Neural progenitor cell (in vitro differentiated cells): Measurements from ENCODE around the gene RNF212. TPM values are rescaled to one million over a fixed set of nuclear protein-coding genes. Genes with fewer than 3 reads are reported as not detected.
"Not testable (repeated sequence)": the region's sequence is repeated elsewhere in the genome, so short reads cannot be mapped to it uniquely, and the experiment has no call there.

Source experiments
- DNase-seq: peaks from one replicate; pipeline ENCODE4 v3.0.0-alpha.2; 2016; ENCODE audit warnings: low spot score
- H2AFZ ChIP-seq: fragments of 200-600 bp; sonication (generic); replicated peaks from 2 replicates; pipeline ENCODE4 v1.6.1; 2016; ENCODE audit warnings: antibody characterized with exemption
- H3F3A ChIP-seq: fragments of 200-600 bp; sonication (generic); 2 replicates; pipeline ENCODE4 v1.6.1; 2016; ENCODE audit warnings: antibody characterized with exemption, low read depth
- H3K27ac ChIP-seq: fragments of 200-600 bp; sonication (generic); 2 replicates; pipeline ENCODE4 v1.5.1; 2016; ENCODE audit warnings: mild to moderate bottlenecking
- H3K27me3 ChIP-seq: fragments of 200-600 bp; sonication (generic); 2 replicates; pipeline ENCODE4 v1.6.1; 2016; ENCODE audit warnings: mild to moderate bottlenecking, moderate library complexity
- H3K36me3 ChIP-seq: fragments of 200-600 bp; sonication (generic); 2 replicates; pipeline ENCODE4 v1.5.1; 2016
- H3K4me1 ChIP-seq: fragments of 200-600 bp; sonication (generic); 2 replicates; pipeline ENCODE4 v1.6.1; 2016; ENCODE audit warnings: mixed run types
- H3K4me2 ChIP-seq: fragments of 200-600 bp; sonication (generic); 2 replicates; pipeline ENCODE4 v1.6.1; 2016
- H3K4me3 ChIP-seq: fragments of 200-600 bp; sonication (generic); 2 replicates; pipeline ENCODE4 v1.5.1; 2016
- H3K79me2 ChIP-seq: fragments of 200-600 bp; sonication (generic); 2 replicates; pipeline ENCODE4 v1.6.1; 2016; ENCODE audit warnings: low read depth
- H3K9ac ChIP-seq: fragments of 200-600 bp; sonication (generic); 2 replicates; pipeline ENCODE4 v1.6.1; 2016
- H3K9me3 ChIP-seq: fragments of 200-600 bp; sonication (generic); 2 replicates; pipeline ENCODE4 v1.5.1; 2016; ENCODE audit warnings: low read depth
- H4K20me1 ChIP-seq: fragments of 200-600 bp; sonication (generic); 2 replicates; pipeline ENCODE4 v1.6.1; 2016; ENCODE audit warnings: low read depth
- H3K27ac Mint-ChIP-seq: 3 replicates; pipeline ENCODE4 v1.8.0; 2021; ENCODE audit warnings: mixed read lengths
- H3K27me3 Mint-ChIP-seq: 2 replicates; pipeline ENCODE4 v1.8.0; 2022; ENCODE audit warnings: low read depth, mild to moderate bottlenecking, inconsistent platforms, moderate library complexity, mixed read lengths; ENCODE audit not compliant: insufficient read depth
- H3K36me3 Mint-ChIP-seq: 3 replicates; pipeline ENCODE4 v1.8.0; 2021; ENCODE audit warnings: mixed read lengths
- H3K4me1 Mint-ChIP-seq: 3 replicates; pipeline ENCODE4 v1.8.0; 2021; ENCODE audit warnings: mixed read lengths
- H3K4me3 Mint-ChIP-seq: 3 replicates; pipeline ENCODE4 v1.8.0; 2021; ENCODE audit warnings: mild to moderate bottlenecking, moderate library complexity, mixed read lengths
- H3K9me3 Mint-ChIP-seq: 3 replicates; pipeline ENCODE4 v1.8.0; 2020; ENCODE audit warnings: mixed read lengths
- CTCF ChIP-seq: fragments of 200-600 bp; sonication (generic); IDR thresholded peaks from 2 replicates; pipeline ENCODE4 v1.5.1; 2017; ENCODE audit warnings: antibody characterized with exemption, mild to moderate bottlenecking
- EZH2 ChIP-seq: fragments of 200-600 bp; sonication (generic); IDR thresholded peaks from 2 replicates; pipeline ENCODE4 v1.6.1; 2017; ENCODE audit warnings: antibody characterized with exemption, mild to moderate bottlenecking, moderate library complexity
- EZH2phosphoT487 ChIP-seq: fragments of 200-600 bp; sonication (generic); IDR thresholded peaks from 2 replicates; pipeline ENCODE4 v1.6.1; 2017; ENCODE audit warnings: antibody characterized with exemption
- total RNA-seq: library from RNA; depleted of rRNA; stranded (reverse); fragments of >200 nt; gene quantifications from 2 replicates; pipeline ENCODE4 v1.2.3, GENCODE V29; 2015; ENCODE audit warnings: low replicate concordance

RNF212 gene
- total RNA-seq, 1 donor from 2014 or later, result 3.4 TPM

- Histone ChIP-seq H2AFZ (no peak overlapping the region), H3K4me3 (no peak overlapping the region), H3K27ac (no peak overlapping the region), H3K9me3 (no peaks in the 10 kb centered on the region), H3K9ac (no peak overlapping the region), H3K36me3 (no peaks in the 10 kb centered on the region), H3F3A (peaks cover 6% of the 10 kb centered on the region), H3K4me1 (no peaks in the 10 kb centered on the region), H4K20me1 (no peaks in the 10 kb centered on the region), H3K4me2 (no peak overlapping the region), H3K79me2 (no peaks in the 10 kb centered on the region), H3K27me3 (peaks cover 95% of the 10 kb centered on the region)
- Mint-ChIP-seq H3K4me1 (peaks cover 39% of the 10 kb centered on the region), H3K36me3 (peaks cover 2% of the 10 kb centered on the region), H3K27me3 (peaks cover 49% of the 10 kb centered on the region), H3K9me3 (peaks cover 10% of the 10 kb centered on the region), H3K27ac (peak overlapping the region; percentile 67), H3K4me3 (no peak overlapping the region)
- TF ChIP-seq EZH2, result no peak
- no peak for TF ChIP-seq CTCF
- TF ChIP-seq EZH2phosphoT487, result no peak
- peak; percentile 4 for DNase-seq
Measured at GRCh38 chr4:1047976-1048772, 65.2 kb downstream of the RNF212 start.

GRCh38 chr4:1047106-1047975 lies 66.0 kb downstream of the RNF212 start:
- peak overlapping the region; percentile 60 for H3K27ac Mint-ChIP-seq
- TF ChIP-seq EZH2phosphoT487 (no peak), CTCF (no peak), EZH2 (no peak)
- Histone ChIP-seq H3K79me2 (no peaks in the 10 kb centered on the region), H3K9ac (no peak overlapping the region), H3K36me3 (no peaks in the 10 kb centered on the region), H3K9me3 (no peaks in the 10 kb centered on the region), H3K27ac (no peak overlapping the region), H3K4me1 (no peaks in the 10 kb centered on the region), H2AFZ (no peak overlapping the region), H3K4me3 (no peak overlapping the region), H3K27me3 (peaks cover 88% of the 10 kb centered on the region), H3K4me2 (peak overlapping the region; percentile 14), H4K20me1 (no peaks in the 10 kb centered on the region), H3F3A (peaks cover 6% of the 10 kb centered on the region)
- H3K9me3 Mint-ChIP-seq, result peaks cover 11% of the 10 kb centered on the region
- H3K27me3 Mint-ChIP-seq, result peaks cover 46% of the 10 kb centered on the region
- peaks cover 37% of the 10 kb centered on the region for H3K4me1 Mint-ChIP-seq
- DNase-seq, result peak; percentile 1
- peak overlapping the region; percentile 48 for H3K4me3 Mint-ChIP-seq
- H3K36me3 Mint-ChIP-seq, result peaks cover 2% of the 10 kb centered on the region

DNA sequence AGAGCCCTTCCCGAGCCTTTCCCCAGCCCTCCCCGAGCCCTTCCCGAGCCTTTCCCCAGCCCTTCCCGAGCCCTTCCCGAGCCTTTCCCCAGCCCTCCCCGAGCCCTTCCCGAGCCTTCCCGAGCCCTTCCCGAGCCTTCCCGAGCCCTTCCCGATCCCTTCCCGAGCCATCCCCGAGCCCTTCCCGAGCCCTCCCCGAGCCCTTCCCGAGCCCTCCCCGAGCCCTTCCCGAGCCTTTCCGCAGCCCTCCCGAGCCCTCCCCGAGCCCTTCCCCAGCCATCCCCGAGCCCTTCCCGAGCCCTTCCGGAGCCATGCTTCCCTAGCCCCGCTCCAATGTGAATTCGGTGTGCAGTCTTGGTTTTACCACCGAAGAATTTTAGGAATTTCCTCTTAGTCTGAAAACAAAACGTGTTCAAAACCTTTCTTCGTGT lies 66.8 kb downstream of the RNF212 start:
- peaks cover 41% of the 10 kb centered on the region for H3K4me1 Mint-ChIP-seq

More for the DNA sequence above, 66.8 kb downstream of the RNF212 start:
- H4K20me1 ChIP-seq, H3K4me1 ChIP-seq, H3K9me3 ChIP-seq, H3K36me3 ChIP-seq, H3K79me2 ChIP-seq, H2AFZ ChIP-seq, H3K4me3 ChIP-seq, H3K36me3 Mint-ChIP-seq, H3K9me3 Mint-ChIP-seq, H3K27ac ChIP-seq, H3K9ac ChIP-seq: not testable (repeated sequence)
- H3K4me2 ChIP-seq, result peak overlapping the region; percentile 14
- DNase-seq, result peak; percentile 85
- peaks cover 11% of the 10 kb centered on the region for H3F3A ChIP-seq
- peak overlapping the region; percentile 69 for H3K4me3 Mint-ChIP-seq
- H3K27me3 Mint-ChIP-seq, result peaks cover 44% of the 10 kb centered on the region
- TF ChIP-seq EZH2, result peak; percentile 6
- H3K27me3 ChIP-seq, result peaks cover 81% of the 10 kb centered on the region
- peak overlapping the region; percentile 67 for H3K27ac Mint-ChIP-seq
